GM18868 (cell line): ENCODE data around the gene KLHL15.
A peak's percentile ranks its signal among the peaks of the same experiment; 100 is the strongest.
"Not testable (repeated sequence)": the region's sequence is repeated elsewhere in the genome, so short reads cannot be mapped to it uniquely, and the experiment has no call there.

Experiments used
- ATAC-seq: cut with Tn5 transposase; IDR thresholded peaks from one replicate; pipeline ENCODE4 v1.9.1; 2021; ENCODE audit warnings: mild to moderate bottlenecking, moderate library complexity; ENCODE audit not compliant: unreplicated experiment

The KLHL15 gene

DNA sequence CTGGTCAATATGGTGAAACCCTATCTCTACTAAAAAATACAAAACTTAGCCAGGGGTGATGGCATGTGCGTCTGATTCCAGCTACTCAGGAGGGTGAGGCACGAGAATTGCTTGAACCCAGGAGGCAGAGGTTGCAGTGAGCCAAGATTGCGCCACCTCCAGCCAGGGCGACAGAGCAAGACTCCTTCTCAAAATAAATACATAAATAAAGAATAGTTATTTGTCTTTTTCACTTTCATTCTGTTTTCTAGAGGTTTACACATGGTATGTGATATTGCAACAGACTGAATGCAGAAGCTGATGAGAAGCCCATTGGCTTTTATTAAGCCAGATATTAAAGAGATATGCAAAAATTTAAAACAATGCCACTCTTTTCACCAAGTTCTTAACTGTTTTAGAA lies 8.2 kb downstream of the KLHL15 start:
- no peak for ATAC-seq

DNA sequence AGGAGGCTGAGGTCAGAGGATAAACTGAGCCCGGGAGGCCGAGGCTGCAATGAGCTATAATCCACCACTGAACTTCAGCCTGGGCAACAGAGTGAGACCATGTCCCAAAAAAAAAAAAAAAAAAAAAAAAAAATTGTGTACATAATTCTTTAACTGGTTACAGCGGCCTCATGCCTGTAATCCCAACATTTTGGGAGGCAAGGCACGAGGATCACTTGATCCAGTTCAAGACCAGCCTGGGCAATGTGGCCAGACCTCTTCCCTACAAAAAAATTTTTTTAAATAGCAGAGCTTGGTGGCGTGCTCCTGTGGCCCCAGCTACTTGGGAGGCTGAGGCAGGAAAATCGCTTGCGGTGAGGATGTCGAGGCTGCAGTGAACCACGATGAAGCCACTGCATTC lies 9.3 kb downstream of the KLHL15 start:
- no peak for ATAC-seq

DNA sequence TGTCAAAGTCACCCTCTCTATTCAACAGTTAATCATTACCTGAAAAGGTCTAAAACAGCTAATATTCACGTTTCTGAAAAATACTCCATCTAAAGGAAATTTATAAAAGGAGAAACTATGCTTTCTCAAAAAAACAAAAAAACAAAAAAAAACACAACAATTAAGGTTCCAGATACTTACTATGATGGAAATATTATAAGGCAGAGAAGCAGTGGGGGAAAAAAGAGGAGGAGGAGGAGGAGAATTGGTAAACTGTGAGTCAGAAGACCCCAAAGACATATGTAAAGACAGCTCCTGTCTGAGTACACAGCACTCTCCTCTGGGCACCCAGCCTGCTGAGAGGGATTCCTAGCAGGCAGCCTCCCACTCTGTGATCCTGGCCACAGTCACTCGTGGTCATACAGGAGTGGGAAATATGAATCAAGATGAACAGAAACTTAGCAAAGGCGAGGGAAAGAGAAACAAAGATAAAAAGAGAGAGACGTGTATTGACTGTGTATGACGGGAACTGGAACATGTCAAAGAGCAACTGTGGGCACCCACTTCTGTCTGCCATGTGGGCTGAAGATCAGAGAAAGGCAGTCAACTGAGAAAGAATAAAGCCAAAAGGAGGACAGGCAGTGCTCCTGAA lies 12.5 kb downstream of the KLHL15 start:
- peak; percentile 80 for ATAC-seq

DNA sequence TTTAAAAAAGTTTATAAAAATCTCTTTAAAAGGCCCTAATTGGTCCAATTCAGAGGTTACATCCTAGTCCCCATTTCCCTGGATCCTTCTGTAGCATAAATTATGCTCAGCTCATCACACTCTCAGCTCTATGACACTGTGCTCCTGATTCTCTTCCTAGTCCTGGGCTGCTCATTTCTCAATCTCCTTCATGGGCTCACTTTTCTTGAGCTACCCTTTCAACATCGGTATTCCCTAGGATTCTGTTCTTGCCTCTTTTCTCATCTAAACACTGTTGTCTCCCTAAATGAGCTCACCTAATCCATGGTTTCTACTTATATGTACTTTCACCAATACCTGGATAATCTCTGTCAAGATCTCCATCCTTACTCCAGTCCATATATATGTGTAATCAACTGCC lies 14.7 kb downstream of the KLHL15 start:
- no peak for ATAC-seq

DNA sequence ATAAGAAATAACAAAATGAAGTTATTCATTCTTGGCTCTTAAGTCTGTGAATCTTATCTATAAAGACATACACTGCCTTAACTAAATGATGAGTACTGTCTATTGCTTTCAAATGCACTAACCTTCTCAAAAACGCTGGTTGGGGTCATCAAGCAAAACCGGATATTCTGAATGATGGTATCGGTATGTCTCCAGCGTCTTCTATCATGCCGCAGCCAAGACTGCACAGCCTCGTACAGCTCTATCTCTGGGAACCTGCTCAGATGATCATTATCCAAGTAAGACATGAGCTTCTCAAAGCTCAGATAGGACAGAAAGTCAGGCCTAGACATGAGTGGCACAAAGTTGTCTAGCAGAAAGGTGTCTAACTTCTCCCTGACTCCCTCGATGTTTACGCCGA lies 21.1 kb downstream of the KLHL15 start:
- no peak for ATAC-seq

DNA sequence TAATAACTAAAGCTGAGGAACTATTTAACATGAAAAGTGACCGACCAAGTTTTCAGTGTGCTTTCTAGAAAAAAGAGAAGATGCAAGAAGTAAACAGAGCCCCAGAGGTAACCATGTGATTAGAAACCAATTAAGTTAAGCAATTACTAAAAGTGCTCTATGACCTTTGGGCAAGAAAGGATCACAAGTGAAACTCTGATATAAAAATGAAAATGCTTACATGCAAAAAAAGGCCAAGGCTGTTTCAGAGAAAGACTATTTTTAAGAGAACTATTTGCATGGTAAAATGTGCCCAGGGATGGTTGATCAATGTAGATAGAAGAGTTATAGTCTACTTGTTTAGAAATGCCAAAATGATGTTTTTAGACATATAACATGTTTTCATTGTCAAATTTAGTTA lies 22.0 kb downstream of the KLHL15 start:
- no peak for ATAC-seq

DNA sequence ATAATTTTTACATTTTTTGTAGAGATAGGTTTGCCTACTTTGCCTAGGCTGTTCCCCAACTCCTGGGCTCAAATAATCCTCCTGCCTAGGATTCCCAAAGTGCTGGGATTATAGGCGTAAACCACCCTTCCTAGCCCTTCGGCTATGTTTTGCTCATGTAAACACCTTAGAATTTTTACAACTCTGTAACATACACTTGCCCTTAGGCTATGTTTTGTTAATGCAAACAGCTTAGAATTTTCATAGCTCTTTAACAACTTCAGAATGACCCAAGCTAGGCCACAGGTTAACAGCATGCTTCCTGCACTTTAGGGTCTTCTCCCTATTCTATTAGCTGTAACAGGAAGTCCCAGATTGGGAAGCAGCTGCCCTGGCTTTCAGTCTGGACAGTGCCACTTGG lies 24.2 kb downstream of the KLHL15 start:
- no peak for ATAC-seq

DNA sequence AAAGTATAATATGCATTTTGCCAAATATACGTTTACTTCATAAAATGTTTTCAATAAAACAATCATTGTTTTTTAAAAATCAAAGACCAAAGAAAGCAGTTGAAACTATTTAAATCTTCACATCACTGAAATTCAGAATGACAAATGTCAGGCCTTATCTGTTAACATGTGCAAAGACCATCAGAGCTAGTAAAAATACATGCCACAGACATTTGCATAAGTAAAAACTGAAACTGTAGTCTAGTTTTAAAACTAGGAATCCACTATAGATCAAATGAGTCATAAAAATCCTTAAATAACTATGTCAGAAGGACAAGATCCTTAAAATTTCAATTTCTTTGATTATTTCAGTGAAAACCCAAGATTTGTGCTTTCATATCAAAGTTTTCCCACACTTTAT lies 24.8 kb downstream of the KLHL15 start:
- ATAC-seq, result peak; percentile 85

DNA sequence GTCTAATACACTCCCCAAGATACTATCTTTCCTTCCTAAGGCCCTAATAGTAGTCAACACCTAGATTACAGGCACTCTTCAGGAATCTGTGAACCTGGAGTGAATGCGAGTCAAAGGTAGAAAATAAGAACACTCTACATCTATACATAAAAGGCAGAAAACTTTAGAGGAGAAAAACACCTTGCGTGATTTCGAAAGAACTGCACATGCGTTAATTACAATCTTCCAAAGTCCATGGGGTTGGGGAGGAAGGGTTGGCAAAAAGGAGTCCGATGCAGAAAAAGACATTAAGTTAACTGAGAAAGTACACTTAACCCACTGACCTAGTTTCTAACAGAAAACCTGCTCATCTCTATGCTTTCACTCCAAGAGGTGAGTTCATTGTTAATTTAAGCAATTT lies 27.3 kb downstream of the KLHL15 start:
- ATAC-seq, result no peak

DNA sequence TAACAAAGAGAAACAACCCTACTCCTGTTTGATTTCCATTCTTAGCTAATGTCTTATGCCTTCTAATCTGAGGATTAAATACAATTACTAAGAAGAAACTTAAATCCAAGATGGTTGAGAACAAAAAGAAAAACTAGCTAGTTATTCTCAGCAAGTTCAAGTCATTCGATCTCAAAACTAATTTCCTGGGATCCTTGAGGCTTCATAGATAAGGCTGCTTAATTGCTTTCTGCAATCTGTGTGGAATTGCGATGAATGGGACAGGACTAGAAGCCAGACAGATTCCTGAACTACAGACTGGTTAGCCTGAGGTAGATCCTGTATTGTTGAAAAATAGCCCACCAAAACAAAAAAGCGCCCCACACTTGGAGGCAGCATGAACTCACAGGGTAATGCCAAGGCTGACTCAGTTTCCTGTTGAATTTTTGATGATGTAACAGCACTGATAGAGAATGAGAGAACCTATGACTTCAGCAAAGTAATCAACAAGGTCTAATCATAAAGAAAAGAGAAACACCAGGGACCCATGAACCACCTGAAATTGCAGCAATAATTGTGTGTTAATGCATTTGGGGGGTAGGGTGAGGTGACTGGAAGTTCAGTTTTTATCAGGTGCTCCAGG lies 33.9 kb downstream of the KLHL15 start:
- no peak for ATAC-seq

DNA sequence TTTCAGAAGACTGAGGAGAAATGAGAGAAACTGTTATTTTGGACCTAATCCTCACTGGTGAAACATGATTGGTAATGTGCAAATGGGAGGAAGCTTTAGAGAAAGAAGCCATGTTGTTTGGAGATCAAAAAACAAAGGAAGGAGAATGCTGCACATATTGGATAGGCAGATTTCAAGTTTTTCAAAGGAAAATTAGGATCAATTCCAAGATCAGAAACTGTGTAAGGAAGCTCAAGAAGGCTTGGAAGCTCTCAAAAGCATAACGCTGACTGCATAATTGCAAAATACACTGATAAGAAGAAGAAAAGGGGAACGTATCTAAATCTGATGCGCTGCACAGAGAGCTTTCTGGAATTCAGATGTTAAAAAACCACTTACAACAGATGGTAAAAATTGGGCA lies 34.6 kb downstream of the KLHL15 start:
- ATAC-seq, result no peak

DNA sequence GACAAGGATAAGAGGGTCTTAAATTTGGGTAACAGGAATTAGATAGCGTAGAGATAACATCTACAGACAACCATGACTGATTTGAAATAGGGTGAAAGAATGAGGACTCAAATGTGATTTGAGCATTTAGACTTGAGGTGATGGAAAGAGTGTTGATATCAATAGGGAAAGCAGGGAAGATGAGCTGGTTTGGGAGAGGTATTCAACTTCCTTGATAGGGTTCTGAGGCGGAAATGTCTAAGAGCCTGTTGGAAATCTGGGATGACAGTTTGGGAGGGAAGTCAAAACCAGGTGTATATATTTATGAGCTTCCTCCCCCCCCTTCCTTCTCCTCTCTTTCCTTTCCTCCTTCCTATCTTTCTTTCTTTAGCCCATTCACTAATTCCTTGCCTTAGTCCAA lies 36.5 kb downstream of the KLHL15 start:
- ATAC-seq, result no peak

DNA sequence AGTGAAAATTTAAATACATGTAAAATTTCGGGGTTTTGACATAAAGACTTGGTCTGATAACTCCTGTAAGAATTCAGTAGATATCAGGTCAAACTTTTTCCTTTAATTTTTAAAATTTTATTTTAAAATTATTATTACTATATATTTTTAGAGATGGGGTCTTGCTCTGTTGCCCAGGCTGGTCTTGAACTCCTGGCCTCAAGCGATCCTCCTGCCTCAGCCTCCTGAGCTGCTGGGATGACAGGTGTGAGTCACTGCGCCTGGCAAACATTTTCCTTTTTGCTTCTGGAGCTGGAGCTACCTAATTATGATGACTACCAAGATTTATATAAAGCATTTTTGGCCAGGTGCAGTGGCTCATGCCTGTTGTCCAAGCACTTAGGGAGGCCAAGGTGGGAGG lies 37.3 kb downstream of the KLHL15 start:
- ATAC-seq, result no peak

DNA sequence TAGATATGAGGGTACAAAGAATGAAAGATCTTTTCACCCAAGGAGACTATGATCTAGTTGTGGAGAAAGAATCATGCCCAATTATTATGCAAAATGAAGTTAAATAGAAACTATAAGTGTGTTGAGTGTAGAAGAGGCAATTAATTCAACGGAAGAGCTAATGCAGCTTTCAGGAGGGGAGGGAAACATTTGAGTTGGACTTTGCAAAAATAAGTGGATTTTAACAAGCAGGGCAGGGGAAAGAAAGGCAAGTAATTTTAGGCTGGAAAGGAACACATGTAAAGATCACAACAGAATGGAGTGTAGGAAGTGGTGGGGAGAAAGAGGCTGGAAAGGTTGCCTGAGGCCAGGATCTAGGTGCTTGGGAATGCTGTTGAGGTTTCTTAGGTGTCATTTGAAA lies 44.1 kb downstream of the KLHL15 start:
- no peak for ATAC-seq

DNA sequence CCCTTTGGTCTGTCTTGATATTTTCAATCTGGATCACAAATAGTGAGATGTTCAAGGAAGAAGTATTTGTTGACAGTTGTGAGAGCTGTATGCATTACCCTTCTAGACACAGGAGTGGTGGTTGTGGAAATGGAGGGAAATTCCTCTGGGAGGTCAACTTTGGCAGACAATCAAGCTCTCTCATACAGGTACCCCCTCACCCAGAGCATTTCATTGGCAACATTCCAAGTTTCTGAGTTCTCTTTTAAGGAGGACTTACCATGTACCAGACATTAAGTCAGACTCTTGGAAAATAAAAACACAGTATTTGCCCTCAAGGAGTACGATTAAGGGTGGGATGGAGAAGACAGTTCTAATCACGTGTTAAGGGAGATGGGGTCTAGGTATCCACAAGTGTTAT lies 45.3 kb downstream of the KLHL15 start:
- ATAC-seq, result no peak

DNA sequence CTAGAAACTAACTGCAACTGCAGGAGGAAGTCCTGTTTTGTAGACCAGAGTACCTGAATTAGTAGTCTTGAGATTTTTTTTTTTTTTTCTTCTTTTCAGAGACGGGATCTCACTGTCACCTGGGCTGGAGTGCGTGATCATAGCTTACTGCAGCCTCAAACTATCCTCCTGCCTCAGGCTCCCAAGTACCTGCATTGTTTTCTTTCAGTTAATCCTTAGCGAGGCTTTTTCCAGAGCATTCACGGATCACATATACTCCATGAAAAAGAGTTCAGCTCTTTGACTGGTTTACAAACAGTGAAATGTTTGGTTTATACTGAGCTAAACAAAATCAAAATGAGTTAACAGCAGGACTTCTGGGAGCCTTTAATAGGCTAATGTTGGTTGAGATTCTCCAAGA lies 45.8 kb downstream of the KLHL15 start:
- no peak for ATAC-seq

DNA sequence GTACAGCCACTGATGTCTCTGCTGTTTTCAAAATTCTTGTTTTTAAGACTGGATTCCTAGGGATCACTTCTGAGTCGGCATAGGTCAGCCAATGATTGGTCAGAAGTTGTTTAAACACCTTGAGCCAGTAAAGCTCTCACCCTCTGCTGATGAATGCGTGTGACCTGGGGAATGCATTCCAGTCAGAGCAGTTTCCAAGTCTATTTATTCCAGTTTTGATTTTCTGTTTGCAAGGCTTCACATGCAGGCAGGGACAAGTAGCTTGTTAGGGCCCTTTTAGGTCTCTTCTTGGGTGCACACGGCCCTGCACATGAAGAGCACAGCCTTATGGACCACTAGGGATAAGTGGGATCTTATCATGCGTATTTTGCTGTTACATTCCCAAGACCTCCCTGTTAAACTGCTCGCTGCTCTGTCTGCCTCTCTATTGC lies 47.0 kb downstream of the KLHL15 start:
- no peak for ATAC-seq

DNA sequence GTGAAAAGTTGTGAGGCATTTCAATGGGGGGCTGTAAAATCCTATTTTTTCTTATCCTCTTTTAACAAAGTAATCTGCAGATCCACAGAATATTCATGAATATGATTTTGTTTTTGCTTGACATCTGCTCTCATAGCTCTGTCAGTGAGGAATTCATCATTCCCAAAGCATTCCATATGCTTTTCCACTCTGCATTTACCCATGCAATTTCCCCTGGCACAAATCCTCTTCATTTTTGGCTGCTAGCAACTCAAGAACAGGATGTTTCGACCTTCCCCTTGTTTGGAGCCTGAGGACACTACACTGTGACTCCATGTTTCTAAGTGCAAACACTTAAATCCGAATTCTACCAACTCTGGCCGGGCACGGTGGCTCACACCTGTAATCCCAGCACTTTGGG lies 48.5 kb downstream of the KLHL15 start:
- no peak for ATAC-seq

DNA sequence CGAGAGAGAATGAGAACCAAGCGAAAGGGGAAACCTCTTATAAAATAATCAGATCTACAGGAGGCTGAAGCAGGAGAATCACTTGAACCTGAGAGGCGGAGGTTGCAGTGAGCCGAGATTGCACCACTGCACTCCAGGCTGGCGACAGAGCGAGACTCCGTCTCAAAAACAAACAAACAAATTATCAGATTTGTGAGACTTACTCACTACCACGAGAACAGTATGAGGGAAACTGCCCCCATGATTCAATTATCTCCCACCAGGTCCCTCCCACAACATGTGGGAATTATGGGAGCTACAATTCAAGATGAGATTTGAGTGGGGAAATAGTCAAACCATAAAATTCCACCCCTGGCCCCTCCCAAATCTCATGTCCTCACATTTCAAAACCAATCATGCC lies 61.4 kb downstream of the KLHL15 start:
- not testable (repeated sequence) for ATAC-seq

DNA sequence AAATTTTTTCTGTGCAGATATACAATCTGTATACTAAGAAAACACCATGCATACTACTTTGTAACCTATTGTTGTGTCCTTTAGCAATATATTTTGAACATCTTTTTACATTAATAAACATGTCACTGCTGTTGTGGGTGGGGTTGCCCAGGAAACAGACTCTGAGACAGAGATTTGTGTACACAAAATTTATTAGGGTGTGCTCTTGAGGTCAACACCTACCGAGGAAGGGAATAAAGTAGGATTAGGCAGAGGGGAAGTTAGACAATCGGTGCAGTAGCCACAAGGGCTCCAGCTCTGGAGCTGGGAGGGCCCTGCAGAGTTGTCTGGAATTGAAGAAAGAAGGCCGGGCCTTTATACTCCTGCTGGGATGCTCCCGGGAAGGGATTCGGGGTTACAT lies 62.8 kb downstream of the KLHL15 start:
- ATAC-seq, result no peak

DNA sequence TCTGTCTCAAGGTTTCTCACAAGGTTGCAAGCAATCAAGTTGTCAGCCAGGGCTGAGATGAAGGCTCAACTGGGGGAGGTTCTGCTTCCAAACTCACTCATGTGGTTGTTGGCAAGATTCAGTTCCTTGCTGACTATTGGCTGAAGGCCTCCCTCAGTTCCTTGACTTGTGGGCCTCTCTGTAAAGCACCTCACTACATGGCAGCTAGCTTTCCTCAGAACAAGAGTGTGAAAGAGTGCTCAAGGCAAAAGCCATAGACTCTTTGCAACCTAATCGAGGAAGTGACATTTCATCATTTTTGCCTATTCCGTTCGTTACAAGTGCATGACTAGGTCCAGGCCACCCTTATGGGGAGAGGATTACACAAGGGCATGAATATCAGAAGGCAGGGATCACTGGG lies 67.2 kb downstream of the KLHL15 start:
- no peak for ATAC-seq

DNA sequence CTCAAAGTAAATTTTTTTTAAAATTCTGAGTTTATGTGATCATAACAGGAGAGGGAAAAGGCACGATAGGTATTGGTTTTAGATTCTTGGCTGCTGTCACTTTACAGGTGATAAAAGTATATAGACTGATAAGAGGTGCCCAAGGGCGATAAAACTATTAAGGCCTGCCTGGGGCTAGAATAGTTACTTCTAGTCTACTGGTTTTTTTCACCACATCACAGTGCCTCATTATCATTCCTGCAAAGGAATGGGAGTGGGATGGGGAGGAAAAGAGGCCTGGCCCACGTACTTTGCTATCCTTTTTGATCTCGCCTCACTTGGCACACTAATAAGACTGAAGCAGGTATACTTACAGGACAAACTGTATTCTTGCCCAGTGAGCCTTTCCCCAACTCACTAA lies 72.6 kb downstream of the KLHL15 start:
- ATAC-seq, result no peak

DNA sequence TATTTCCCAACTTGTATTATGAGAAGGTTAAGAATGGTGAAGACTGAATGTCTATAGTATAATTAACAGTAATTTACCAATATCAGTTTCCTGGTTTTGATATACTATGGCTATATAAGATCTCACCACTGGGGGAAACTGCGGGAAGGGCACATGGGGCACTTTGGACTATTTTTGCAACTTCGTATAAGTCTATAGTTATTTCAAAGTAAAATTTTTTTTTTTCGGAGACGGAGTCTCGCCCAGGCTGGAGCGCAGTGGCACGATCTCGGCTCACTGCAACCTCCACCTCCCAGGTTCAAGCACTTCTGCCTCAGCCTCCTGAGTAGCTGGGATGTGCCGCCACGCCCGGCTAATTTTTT lies 73.1 kb downstream of the KLHL15 start:
- ATAC-seq, result no peak
